SIG-M5 treated with dmso at 0.1 percent for 504 hours (cell line): ENCODE data around the gene APOL6.
"Not testable (repeated sequence)": the region's sequence is repeated elsewhere in the genome, so short reads cannot be mapped to it uniquely, and the experiment has no call there.

Source experiments
- DNase-seq: peaks from one replicate; lab custom pipeline; 2025; ENCODE audit not compliant: unreplicated experiment; lab: John Stamatoyannopoulos, UW

APOL6 gene

DNA sequence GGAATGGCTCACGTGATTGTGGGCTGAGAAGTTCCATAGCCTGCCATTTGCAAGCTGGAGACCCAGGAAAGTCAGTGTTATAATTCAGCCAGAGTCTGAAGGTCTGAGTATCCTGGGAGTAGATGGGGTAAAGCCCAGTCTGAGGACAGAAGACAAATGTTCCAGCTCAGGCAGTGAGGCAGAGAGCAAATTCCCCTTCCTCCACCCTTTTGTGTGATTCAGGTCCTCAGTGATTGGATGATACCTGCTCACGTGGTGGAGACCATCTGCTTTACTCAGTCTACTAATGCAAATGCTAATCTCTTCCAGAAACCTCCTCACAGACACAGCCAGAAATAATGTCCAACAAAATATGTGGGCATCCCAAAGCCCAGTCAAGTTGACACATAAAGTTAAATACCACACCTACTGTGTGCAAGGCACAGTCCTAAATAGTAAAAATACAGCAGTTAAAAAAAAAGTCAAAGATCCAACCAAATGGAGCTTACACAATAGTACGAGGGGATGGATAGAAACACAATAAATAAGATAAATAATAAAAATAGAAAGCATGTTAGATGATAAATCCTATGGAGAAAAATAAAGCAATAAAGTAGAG lies 13.2 kb upstream of the APOL6 start:
- no peak for DNase-seq

GRCh38 chr22:35637254-35637653 lies 11.0 kb upstream of the APOL6 start:
- no peak for DNase-seq

GRCh38 chr22:35638001-35638400 lies 10.2 kb upstream of the APOL6 start:
- DNase-seq = no peak

DNA sequence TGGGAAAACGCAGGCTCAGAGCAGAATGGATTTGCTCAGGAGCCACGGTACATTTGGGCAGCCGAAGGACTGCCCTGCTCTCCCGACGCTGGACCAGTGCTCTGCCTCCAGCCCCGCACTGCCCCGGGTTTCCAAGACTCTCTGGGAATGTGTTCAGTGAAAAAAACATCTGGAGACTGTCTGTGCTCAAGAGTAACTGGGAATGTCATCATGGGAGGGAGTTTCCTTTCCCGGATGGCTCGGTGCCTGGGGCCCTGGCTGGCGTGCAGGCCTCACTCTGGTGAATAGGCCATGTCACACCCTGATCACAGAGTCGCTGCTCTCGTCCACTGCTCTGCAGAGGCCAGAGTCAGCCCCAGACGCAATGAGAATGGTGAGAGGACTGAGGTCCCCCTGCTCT lies 9.8 kb upstream of the APOL6 start:
- no peak for DNase-seq

DNA sequence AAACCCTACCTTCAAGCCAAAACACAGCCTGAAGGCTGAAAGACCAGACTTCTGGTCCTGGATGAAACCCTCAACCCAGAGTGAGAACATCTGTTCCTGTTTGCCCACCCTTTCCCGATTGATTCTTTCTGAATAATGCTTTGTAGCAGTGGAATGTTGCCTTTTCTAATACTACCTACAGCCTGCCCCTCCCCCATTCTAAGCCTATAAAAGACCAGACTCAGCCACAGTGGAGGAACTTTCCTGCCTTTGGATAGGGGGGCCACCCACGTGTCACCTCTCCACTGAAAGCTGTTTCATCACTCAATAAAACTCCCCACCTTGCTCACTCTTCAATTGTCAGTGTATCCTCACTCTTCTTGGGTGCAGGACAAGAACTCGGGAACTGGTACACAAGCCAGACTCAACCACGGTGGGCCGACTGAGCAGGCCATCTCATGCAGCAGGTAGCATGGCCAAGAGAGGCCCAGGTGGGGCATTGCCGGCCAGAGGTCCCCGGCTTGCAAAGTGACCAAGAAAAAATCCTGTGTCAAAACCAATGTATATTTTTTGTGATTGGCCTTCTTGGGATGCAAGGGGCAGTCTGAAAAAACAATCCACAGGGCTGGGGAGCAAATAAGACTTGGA lies 6.6 kb upstream of the APOL6 start:
- DNase-seq = no peak

- DNase-seq = no peak
These were observed 5.9 kb upstream of the APOL6 start for GRCh38 chr22:35642305-35642741.

DNA sequence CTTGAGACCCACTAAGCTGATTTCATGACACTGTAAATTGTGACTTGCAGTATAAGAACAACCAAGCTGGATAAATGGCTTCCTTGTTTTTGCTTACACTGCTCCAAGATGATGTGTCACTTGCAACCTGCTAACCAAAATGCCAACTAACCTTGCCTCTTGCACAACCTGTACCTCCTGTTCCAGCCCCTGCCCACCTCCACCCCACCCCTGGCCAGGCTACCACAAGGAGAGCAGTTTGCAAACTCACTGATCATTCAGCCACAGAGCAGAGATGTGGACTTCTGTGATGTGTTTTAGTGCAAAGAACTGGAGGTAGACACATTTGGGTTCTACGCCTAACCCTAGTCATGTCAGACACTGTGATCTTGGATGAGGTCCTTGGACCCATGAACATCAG lies 4.3 kb upstream of the APOL6 start:
- DNase-seq = no peak

GRCh38 chr22:35645646-35646045 lies 2.6 kb upstream of the APOL6 start:
- no peak for DNase-seq

GRCh38 chr22:35649026-35649553 lies 844 bp downstream of the APOL6 start:
- DNase-seq = no peak

DNA sequence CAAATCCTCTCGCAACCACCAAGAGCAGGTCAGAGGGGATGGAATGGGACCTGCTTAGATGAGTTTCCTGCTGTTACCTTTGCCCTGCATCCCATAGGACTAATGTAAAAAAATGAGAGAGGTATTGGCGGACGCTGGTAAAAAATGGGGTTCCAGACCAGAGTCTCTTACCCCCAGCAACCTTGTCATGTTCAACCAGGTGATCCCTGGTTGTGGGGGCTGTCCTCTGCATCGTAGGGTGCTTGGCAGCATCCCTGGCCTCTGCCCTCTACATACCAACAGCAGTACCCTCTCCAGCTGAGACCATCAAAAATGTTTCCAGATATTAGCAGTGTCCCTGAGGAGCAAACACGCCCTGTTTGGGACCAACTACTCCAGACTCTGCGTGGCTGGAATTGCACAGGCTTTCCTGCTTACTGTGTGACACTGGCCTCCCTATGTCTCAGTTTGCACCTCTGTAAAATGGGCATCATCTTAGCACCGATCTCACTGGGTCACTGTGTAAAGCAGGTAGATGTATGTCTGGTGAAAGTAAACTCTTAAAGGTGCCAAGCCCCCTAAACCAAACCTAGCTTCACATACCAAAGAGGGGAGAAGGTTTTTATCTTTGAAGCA lies 1.5 kb downstream of the APOL6 start:
- DNase-seq = no peak

- DNase-seq = no peak
These were observed 2.8 kb downstream of the APOL6 start for GRCh38 chr22:35651085-35651484.

DNA sequence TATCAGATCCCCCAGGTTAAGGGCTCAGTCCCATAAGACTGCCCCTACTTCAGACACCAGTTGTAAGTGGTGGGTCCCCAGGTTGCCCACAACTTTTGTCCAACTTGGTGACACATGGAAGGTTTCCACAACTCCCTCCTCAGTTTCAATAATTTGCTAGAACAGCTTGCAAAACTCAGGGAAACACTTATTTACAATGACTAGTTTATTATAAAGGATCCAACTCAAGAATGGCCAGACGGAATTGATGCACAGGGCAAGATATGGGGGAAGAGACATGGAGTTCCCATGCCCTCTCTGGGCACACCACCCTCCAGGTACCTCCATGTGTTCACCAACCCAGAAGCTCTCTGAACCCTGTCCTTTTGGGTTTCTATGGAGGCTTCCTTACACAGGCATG lies 5.6 kb downstream of the APOL6 start:
- no peak for DNase-seq

DNA sequence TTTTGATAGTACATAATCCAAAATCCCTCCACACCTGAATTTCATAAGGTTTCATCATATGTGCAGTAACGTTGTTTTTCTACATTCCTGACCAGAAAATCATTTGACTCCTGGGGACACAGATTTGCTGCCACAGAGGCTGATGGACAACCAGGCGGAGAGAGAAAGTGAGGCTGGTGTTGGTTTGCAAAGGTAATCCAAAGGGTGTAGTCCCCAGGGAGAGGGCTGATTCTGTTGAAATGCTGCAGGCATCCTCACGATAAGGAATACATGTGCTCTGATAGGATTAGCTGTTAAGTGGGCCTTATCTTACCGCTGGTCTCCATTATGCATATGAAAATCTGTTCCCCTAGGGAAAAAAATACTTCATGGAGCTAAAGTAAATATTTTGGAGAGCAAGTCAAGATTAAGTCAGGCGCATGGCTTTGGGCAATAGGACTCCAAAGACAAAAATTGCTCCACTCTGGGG lies 8.1 kb downstream of the APOL6 start:
- no peak for DNase-seq

GRCh38 chr22:35657571-35658312 lies 9.5 kb downstream of the APOL6 start:
- no peak for DNase-seq

DNA sequence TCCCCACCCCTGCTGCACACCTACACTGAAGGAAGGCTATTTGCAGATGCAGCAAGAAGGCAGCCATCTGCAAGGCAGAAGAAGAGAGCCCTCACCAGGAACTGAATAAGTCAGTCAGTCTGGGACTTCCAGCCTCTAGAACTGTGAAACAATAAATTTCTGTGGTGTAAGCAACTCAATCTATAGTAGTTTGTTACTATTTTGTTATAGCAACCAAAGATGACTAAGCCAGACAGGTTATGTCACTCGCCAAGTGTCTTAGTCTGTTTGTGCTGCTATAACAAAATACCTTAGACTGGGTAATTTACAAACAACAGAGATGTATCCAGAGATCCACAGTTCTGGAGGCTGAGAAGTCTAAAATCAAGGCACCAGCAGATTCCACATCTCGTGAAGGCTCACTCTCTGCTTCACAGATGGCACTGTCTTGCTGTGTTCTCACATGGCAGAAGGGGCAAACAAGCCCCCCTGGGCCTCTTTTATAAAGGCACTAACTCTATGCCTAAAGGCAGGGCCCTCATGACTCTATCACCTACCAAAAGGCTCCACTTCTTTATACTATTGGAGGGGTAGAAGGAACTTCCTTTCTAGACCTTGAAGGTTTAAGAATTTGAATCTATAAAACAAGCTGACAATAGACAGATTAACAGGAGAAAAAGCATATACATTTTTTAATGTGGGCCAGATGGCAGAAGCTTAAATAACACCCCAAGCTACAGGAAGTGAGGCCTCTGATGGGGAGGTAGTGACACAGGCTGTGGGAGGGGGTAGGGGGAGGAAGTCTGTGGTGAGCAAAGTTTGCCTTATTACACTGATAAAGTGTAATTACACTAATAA lies 12.3 kb downstream of the APOL6 start:
- peak; percentile 17 for DNase-seq

- no peak for DNase-seq
These were observed 13.2 kb downstream of the APOL6 start for GRCh38 chr22:35661464-35661863.

DNA sequence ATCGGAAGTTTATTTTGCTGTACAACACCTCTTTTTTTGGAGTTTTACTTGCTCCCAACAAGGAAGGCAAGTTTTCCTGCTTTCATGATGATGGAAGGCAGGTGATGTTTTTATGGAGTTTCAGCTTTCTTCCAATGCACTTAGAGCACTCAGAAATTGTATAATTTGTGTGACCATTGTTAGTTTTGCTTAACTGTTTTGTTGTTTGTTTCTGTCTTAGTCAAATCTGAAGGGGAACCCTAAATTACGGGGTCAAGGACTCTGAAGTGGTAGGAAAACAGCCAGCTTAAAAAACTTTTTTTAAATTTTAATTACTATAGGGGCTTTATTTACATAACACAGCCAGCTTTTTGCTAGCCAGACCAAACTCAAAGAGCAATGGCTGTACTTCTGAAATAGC lies 14.7 kb downstream of the APOL6 start:
- DNase-seq = no peak

DNA sequence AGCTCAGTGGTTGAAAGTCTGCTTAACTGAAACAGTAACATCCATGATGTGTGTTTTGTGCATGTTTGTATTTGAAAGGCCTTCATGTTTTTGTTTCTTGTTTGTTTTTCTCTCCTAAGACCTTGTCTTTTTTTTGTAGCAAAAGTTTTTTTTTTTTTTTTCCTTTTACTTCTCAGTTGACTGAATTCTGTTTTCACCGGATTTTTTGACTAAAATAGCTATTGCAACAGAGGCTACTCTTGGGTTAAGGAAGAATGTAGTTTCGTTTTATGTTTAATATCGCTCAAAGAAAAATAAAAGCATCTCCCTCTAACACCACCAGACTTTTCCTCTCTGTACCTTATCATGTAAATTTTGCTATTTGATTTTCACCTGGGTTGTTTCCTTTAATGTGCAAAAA lies 15.1 kb downstream of the APOL6 start:
- peak; percentile 50 for DNase-seq

- no peak for DNase-seq
These were observed 16.8 kb downstream of the APOL6 start for GRCh38 chr22:35664955-35665587.

- not testable (repeated sequence) for DNase-seq
These were observed 18.5 kb downstream of the APOL6 start for GRCh38 chr22:35666699-35667098.
